Esophagus muscularis mucosa (tissue), 3 donors: ENCODE measurements around the gene ZNF500.

Source experiments
- POLR2A ChIP-seq: fragments of 450-650 bp; IDR thresholded peaks from one replicate; pipeline ENCODE4 v1.6.1; 2017; ENCODE audit warnings: antibody characterized with exemption, moderate library complexity, mild to moderate bottlenecking, low read depth
- POLR2AphosphoS5 ChIP-seq, 2 donors: sonication (generic); formaldehyde crosslinking; IDR thresholded peaks; one replicate each; pipeline ENCODE4 v1.6.1; 2017; ENCODE audit warnings: antibody characterized with exemption in 2 of 2
- TF ChIP-seq, protein P1 (sequence below), 3 experiments: fragments of 200-600 bp in 2 of 3; fragments of 450-650 bp in 1 of 3; sonication (generic) in 2 of 3; IDR thresholded peaks; one replicate each; pipeline ENCODE4 v1.5.1; 2017 to 2019; ENCODE audit warnings: antibody characterized with exemption in 3 of 3, mild to moderate bottlenecking in 2 of 3, moderate library complexity in 1 of 3

DNA sequence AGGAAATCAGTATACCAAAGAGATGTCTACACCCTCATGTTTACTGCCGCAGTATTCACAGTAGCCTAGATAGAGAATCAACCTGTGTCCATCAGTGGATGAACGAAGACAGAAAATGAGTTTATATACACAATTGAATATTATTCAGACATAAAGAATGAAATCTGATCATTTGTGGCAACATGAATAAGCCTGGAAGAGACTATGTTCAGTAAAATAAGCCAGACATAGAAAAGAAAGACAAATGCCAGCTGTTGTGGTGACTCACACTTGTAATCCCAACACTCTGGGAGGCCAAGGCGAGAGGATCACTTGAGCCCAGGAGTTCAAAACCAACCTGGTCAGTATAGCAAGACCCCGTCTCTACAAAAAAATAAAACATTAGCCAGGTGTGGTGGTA is 57.5 kb downstream of the ZNF500 start:
- TF ChIP-seq POLR2A (no peak), POLR2AphosphoS5 (IDR thresholded peaks at IDR 0.05) (no peak)
- TF ChIP-seq, protein P1, sequence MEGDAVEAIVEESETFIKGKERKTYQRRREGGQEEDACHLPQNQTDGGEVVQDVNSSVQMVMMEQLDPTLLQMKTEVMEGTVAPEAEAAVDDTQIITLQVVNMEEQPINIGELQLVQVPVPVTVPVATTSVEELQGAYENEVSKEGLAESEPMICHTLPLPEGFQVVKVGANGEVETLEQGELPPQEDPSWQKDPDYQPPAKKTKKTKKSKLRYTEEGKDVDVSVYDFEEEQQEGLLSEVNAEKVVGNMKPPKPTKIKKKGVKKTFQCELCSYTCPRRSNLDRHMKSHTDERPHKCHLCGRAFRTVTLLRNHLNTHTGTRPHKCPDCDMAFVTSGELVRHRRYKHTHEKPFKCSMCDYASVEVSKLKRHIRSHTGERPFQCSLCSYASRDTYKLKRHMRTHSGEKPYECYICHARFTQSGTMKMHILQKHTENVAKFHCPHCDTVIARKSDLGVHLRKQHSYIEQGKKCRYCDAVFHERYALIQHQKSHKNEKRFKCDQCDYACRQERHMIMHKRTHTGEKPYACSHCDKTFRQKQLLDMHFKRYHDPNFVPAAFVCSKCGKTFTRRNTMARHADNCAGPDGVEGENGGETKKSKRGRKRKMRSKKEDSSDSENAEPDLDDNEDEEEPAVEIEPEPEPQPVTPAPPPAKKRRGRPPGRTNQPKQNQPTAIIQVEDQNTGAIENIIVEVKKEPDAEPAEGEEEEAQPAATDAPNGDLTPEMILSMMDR (IDR thresholded peaks at IDR 0.05), result no peak
